SK-MEL-5 (cell line): ENCODE measurements around the gene NBEAL2. TPM values are rescaled to one million over a fixed set of nuclear protein-coding genes. Genes with fewer than 3 reads are reported as not detected.
A peak's percentile ranks its signal among the peaks of the same experiment; 100 is the strongest.

Experiments
- DNase-seq: peaks from one replicate; pipeline ENCODE4 v3.0.0-alpha.2; 2016; ENCODE audit warnings: low read depth, low spot score
- in situ Hi-C: cut with HindIII; loops from 2 replicates; pipeline ENCODE4 v1.10.0; 2016; ENCODE audit warnings: low sequenced_read_pairs, high pct_unique_total_duplicates, low pct_unique_long_range_greater_than_20kb
- total RNA-seq: library from RNA; depleted of rRNA; stranded (reverse); fragments of >200 nt; shearing (Covaris generic); gene quantifications from 2 replicates; pipeline ENCODE4 v1.2.3, GENCODE V29; 2014

The NBEAL2 gene
- total RNA-seq, 1 experiment from 2014 or later: 6.1 TPM

- DNase-seq: peak; percentile 99
- in situ Hi-C loops: no loop called here
These were observed 2.9 kb upstream of the NBEAL2 start, which contains the start of gene CCDC12 for GRCh38 chr3:46976326-46977190. CCDC12 (minus strand) TSS chr3:46976745; CDS start chr3:46976732, 13 bp downstream.

- in situ Hi-C loops: no loop called here
- DNase-seq: no peak
These were observed 1.7 kb upstream of the NBEAL2 start for GRCh38 chr3:46977811-46978195.

- DNase-seq: no peak
- in situ Hi-C loops: no loop called here
These were observed 1.1 kb upstream of the NBEAL2 start for GRCh38 chr3:46978381-46978780.

GRCh38 chr3:46979958-46980497 lies 562 bp downstream of the NBEAL2 start:
- in situ Hi-C loops: no loop called here
- no peak for DNase-seq

- DNase-seq: no peak
- in situ Hi-C loops: no loop called here
These were observed 2.5 kb downstream of the NBEAL2 start for GRCh38 chr3:46981932-46982471.

- DNase-seq: no peak
- in situ Hi-C loops: no loop called here
These were observed 3.1 kb downstream of the NBEAL2 start for GRCh38 chr3:46982546-46982945.

- in situ Hi-C loops: no loop called here
- DNase-seq: no peak
These were observed 5.4 kb downstream of the NBEAL2 start for GRCh38 chr3:46984591-46985459.

- in situ Hi-C loops: no loop called here
- no peak for DNase-seq
These were observed 6.1 kb downstream of the NBEAL2 start for GRCh38 chr3:46985588-46985987.

- no peak for DNase-seq
- in situ Hi-C loops: no loop called here
These were observed 6.7 kb downstream of the NBEAL2 start for GRCh38 chr3:46986055-46986730.

- no peak for DNase-seq
- in situ Hi-C loops: no loop called here
These were observed 7.4 kb downstream of the NBEAL2 start for GRCh38 chr3:46986782-46987310.

GRCh38 chr3:46987319-46987742 lies 7.9 kb downstream of the NBEAL2 start:
- DNase-seq: no peak
- in situ Hi-C loops: no loop called here

GRCh38 chr3:46987743-46988401 lies 8.4 kb downstream of the NBEAL2 start:
- in situ Hi-C loops: no loop called here

GRCh38 chr3:46988616-46989015 lies 9.2 kb downstream of the NBEAL2 start:
- DNase-seq: no peak
- in situ Hi-C loops: no loop called here

More at GRCh38 chr3:46987743-46988401, 8.4 kb downstream of the NBEAL2 start:
- DNase-seq: no peak

GRCh38 chr3:46989146-46989810 lies 9.8 kb downstream of the NBEAL2 start:
- in situ Hi-C loops: no loop called here
- DNase-seq: no peak

GRCh38 chr3:46990573-46991374 lies 11.3 kb downstream of the NBEAL2 start:
- in situ Hi-C loops: no loop called here
- no peak for DNase-seq
